Measurements from ENCODE around the gene CDS1.
A peak's percentile ranks its signal among the peaks of the same experiment; 100 is the strongest.
"Not testable (repeated sequence)": the region's sequence is repeated elsewhere in the genome, so short reads cannot be mapped to it uniquely, and the experiment has no call there.

Gene CDS1

DNA sequence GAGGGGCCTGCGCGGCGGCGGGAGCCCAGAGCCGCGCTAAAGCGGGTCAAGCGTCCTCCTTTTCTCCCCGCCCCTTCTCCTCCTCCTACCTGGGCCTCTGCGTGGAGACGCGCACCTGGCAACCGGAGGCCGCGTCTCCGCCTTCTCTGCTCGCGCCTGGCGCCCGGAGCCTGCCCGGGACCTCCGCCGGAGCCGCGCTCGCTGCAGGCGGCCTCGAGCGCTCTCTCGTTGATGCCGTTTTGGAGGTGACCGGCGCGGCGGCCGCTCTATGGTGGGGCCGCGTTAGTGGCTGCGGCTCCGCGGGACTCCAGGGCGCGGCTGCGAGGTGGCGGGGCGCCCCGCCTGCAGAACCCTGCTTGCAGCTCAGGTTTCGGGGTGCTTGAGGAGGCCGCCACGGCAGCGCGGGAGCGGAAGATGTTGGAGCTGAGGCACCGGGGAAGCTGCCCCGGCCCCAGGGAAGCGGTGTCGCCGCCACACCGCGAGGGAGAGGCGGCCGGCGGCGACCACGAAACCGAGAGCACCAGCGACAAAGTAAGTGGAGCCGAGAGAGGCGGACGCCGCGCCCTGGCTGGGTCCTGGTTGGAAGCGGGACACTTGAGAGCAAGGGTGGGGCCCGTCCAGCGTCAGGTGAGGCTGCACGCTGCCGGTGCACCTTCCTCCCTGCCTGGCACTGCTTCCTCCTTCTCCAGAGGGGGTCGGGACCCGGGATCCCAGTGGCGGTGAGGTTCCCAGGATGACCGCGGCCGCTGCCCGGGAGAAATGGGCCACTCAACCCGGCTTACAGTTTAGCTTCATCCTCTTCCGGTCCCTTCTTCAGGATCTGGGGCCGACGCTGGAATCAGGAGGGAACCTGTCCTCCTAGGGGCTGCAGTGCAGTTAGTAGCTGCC lies at the start of gene CDS1:
Gene CDS1 (plus strand): TSS at position 140 of the 888 bp plus-strand sequence. CDS start 275 bp downstream, at position 415.
- DNase-seq, result no peak

DNA sequence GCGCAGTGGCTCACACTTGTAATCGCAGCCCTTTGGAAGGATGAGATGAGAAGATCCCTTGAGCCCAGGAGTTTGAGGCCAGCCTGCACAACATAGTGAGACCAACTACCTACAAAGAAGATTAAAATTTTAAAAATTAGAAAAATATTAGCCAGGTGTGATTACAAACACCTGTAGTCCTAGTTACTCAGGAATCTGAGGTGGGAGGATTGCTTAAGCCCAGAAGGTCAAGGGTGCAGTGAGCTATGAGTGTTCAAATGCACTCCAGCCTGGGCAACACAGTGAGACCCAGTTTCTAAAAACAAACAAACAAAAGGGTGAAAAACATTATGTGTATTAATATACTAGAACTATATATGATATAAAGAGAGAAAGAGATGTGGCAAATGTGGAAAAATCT lies 47.0 kb upstream of the CDS1 start:
- no peak for DNase-seq

DNA sequence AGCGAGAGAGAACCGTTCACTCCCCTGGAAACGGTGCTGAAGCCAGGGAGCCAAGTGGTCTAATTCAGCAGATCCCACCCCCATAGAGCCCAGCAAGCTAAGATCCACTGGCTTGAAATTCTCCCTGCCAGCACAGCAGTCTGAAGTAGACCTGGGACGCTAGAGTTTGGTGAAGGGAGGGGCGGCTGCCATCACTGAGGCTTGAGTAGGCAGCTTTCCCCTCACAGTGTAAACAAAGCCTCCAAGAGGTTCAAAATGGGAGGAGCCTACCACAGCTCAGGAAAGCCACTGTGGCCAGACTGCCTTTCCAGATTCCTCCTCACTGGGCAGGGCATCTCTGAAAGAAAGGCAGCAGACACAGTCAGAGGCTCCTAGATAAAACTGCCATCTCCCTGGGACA lies 37.8 kb upstream of the CDS1 start:
- DNase-seq, result no peak

DNA sequence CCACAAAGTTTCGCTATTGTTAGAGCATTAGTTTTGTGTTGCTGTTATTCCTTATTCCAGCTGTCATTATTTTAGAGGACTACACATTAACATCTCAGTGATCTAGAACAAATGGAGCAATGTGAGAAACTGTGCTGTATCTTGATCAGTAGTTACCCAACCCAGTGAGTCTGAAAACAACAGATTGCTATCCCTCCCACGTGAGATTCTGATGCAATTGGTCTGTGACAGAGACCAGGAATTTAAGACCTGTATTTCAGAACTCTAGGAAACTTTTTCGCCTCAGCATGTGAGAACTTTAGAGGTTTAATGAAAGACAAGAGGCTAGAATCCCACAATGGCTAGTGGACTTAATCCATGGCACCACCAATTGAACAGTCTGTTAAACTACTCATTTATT lies 35.7 kb upstream of the CDS1 start:
- no peak for DNase-seq

DNA sequence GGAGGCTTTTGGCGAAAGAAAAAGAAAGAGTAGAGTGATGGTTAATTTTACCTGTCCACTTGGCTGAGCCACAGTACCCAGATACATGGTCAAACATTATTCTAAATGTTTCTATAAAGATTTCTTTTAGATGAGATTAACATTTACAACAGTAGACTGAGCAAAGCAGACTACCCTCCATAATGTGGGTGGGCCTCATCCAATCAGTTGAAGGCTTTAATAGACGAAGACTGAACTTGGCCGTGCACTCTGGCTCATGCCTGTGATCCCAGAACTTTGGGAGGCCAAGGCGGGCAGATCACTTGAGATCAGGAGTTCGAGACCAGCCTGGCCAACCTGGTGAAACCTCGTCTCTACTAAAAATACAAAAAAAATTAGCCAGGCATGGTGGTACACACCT lies 33.7 kb upstream of the CDS1 start:
- not testable (repeated sequence) for DNase-seq

DNA sequence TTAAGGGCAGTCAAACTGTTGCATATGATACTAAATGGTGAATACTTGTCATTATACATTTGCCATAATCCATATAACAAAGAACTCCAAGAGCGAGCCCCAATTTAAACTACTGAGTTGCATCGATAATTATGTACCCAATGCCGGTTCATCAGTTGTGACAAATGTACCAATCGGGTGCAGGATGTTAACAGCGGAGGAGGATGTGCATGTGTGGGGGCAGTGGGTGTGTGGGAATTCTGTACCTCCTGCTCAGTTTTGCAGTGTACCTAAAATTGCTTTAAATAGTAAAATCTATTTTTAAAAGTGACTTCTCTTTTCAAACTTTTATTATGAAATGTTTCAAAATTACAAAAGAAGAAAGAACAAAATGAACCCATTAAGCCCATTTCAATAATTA lies 20.8 kb upstream of the CDS1 start:
- DNase-seq, result no peak

DNA sequence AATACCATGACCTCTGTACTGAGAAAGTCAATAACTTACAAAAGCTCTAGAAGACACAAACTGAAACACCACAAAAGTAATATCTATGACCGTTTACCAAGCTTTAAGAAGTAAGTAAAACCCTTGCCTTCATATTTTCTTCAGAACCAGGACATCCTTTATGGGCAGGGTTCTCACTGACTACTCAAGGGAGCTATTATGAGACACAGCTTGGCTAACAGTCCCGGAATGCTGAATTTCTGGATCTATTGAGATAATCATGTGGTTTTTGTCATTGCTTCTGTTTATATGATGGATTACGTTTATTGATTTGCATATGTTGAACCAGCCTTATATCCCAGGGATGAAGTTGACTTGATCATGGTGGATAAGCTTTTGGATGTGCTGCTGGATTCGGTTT lies 19.9 kb upstream of the CDS1 start:
- no peak for DNase-seq

DNA sequence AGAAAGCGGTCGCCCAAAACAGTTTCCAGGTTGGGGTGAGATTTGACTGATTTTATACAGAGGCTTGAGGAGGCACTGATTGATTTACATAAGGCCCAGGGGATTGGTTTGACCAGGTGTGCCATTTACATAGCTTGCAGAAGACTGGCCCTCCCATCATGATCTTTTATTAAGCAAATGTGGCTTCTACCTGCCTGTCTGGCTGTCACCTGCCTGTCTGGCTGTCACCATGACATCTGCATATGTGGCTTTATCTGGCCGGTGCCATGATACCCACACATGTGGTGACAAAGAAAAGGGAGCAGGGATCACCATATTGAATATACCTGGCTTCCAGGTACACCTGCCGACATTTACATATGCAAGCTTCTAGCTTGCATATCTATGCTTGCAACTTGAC lies 17.0 kb upstream of the CDS1 start:
- no peak for DNase-seq

DNA sequence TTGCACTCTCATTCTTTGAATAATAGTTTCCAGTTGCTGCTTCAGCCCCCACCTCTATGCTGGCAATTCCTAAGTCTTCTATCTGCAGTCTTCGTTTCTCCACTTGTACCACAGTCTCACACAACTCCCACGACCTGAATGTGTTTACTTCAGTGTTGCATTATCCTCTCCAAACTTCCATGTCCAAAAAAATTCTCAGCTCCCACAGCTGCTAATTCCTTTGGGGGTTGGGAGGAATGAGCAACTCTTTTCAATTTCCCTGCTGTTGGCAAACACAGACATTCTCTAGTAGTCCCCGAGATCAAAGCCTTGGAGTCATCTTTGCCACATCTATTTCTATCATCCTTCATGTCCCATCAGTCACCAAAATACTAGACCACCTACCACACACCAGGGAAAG lies 14.4 kb upstream of the CDS1 start:
- no peak for DNase-seq

DNA sequence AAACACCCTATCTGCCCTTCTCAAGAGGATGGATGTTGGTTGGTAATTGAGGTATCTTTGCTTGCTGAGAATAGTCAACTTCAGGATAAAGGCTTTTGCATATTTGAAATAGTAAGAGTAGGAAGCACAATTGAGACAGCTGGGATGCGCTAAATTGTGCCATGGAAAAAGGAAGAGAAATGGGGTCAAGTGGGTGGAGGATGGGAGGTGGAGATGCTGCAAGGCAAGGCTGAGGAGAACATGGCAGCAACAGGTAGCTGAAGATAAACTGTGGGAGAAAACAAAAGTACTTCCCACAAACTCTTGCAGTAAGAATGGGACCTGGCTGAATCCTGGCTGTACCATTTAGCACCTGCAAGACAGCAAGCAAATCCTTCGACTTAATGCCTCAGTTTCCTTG lies 13.9 kb upstream of the CDS1 start:
- DNase-seq, result no peak

DNA sequence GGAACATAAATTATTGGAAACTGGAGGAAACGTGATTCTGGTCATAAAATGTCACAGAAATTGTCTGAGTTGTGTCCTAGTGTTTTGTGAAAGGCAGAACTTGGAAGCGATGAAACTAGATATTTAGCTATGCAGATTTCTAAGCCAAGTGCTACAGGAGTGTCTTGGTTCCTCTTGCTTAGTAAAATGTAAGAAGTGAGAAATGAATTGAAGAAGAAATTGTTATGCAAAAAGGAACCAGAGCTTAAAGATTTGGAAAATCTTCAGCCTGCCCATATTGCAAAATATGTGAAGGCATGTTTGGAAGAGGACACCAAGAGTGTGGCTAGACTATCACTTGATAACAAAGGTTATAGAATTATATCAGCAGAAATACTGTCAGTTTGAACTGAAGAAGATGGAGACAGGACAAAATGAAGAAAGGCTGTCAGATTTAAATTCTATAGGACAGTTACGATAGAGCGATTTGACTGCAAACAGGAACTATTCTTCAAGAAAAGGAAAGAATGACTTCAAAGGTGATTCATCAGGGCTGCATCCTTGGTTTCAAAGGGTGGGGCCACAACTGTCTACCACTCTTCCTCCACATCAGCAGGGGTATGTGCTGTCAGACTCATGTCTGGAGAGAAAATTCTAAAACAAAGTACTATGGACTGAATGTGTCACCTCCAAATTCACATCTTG lies 9.4 kb upstream of the CDS1 start:
- peak; percentile 32 for DNase-seq

DNA sequence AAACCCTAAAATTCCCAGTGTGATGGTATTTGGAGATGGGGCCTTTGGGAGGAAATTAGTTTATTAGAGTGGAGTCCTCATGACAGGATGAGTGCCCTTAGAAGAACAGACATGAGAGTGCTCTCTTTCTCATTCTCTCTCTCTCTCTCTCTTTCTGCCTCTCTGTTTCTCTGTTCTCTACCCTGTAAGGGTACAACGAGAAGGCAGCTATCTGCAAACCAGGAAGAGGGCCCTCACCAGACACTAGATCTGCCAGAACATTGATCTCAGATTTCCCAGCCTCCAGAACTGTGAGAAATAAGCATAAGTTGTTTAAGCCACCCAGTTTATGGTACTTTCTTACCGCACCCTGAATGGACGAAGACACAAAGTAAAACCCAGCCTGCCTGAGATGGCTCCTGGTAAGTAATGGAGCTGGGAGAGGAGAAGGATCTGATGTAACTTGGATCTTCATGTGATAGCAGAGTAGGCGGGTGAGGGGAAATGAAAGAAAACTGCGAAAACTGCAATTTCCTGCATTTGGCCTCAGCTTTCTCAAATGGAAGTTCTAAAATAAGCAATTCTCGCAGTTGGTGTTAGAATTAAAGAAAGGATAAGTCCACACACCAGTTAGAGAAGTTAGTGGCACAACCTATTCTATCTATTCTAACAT lies 8.7 kb upstream of the CDS1 start:
- no peak for DNase-seq

DNA sequence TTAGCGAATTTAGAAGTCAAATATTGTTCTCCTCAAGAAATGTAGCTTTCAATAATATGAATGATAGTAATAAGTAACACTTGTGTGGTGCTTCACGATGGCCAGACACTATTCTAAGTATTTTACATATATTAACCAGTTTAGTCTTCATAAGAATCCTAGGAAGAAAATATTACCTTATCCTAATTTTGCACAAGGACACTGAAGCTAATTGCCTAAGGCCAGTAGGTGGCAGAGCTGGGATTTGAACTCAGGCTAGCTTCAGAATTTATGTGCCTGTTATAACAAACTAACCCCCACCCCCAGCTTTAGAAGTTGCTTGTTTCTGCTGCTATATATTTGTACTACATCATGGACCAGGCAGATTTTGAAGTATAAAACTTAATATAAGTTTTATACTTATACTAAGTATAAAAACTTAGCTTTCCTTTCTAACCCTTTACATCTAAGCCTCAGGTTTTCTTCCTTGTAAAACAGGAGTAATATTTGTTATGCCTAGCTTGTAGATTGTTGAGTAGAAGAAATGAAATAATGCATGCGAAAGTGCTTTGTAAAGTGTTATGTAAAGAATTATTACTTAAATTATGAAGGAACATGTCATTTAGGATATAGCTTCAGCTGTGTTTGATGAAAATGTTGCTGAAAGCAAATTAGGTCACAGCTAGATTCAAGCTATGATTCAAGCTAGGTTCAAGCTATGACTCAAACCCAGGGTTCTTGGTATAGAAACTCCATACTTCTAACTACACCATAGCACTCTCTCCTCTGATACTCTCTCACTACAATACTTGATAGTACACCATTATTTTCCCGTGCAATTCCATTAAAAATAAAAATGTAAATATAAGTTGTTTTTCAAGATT lies 4.2 kb upstream of the CDS1 start:
- no peak for DNase-seq

DNA sequence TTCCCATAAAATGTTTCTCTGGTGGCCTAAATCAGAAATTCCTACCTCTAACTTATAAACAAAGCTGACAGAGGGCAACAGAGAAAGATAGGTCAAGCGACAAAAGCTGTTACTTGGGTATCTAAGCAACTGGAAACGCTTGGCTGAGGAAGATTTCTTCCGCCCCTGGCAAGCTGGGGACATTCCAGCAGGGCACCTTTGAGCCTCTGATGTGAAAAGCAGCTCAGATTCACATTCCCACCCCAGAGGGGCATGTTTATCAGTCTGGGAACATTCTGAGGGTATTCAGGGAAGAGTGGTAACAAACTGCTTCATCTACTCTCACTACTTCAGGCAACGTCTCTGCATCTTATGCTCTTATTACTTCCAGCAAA lies 3.5 kb upstream of the CDS1 start:
- DNase-seq, result no peak

DNA sequence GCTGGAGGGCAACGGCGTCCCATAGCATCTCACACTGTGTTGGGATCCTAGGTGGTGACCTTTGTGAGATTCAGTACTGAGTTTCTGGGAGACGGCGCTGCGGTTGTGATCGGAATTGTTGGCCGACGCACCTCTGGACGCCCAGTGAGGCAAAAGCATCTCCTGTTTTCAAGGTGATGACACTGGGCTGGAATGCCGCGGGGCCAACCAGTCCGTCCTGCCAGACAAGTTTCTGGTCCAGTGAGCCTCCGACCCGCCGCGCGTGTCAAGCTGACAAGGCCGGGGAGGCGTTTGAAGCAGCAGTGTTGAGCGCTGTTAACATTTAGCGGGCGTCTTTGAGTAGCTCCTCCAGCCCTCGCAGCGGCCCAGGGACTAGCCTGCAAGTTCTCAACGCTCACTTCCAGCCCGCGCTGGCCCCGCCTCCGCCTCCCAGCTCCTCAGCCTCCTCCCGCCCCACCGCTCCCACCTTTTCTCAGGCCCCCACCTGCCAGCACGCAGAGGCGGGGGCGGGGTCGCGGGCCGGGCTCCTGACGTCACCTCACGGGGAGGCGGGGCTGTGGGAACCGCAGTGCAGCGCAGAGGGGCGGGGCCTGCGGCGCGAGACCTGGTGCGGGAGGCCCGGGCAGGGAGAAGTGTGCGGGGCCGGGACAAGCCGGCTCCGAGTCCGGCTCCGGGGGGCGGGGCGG lies 482 bp upstream of the CDS1 start:
- peak; percentile 87 for DNase-seq

DNA sequence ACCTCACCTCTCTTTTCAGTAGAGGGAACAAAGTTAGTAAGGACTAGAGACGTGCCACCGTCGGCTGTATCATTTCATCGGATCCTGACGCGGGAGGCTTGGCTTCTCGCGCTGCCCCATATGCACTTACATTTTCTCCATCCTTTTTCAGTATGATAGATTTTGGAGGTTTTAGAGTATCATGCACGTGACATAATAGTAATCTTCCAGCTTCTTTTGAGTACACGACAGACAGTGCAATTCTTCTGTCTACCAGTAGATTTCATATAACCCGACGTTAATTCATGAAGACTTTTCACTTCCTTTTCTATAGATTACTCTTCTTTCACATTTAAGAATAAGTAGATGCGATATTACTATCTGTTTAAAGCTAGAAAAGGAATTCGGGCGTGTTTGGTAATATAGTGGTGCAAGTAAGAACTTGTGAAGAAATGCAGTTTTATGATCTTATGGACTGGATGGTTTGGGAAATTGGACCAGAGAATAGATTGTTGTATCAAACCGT lies 1.0 kb downstream of the CDS1 start:
- no peak for DNase-seq

DNA sequence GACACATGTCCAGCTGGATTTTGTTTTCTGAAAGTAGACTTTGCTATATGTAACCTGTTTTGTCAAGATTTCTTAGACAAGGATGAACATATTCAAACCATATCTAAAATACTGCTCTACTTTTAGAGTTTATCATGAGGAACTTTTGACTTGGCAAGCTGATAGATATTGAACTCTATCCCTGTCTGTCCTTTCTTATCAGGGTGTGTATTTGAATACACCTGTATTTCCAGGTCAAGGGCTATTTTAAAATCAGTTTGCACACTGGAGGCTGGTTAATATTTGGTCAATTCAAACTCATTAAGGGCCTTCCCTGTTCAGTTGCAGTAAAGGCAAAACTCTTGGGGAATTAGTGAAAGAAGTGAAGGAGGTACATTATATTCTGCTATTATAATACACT lies 2.3 kb downstream of the CDS1 start:
- no peak for DNase-seq

DNA sequence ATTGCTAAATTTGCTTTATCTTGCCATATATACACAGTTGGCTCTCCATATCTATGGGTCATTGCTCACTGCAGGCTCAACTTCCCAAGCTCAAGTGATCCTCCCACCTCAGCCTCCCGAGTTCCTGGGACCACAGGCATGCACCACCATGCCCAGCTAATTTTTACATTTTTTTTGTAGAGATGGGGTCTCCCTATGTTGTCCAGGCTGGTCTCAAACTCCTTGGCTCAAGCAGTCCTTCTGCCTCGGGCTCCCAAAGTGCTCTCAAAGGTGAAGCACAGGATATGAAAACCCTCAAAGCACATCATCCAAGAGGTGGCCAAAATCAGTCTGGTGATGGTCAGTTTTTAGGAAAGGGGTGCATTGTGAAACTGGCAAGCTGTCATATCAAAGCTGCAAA lies 11.8 kb downstream of the CDS1 start:
- no peak for DNase-seq

DNA sequence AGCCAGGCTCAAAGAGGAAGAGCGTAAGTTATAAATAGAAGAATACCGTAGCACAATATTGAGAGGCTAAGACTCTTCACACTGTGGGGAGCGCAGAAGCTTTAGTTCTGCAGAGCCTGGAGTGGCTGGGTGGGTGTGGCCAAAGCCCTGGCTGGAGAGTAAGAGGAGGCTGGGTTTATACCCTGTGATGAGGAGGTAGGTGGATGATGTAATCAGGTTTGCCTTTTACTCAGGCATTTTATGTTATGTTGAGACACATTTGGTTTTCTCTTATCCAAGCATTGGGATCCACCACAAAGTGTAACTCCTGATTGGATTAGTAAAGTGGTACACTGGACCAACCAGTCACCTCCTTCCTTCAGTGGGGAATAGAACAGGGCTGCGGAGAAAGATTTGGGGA lies 13.9 kb downstream of the CDS1 start:
- no peak for DNase-seq

DNA sequence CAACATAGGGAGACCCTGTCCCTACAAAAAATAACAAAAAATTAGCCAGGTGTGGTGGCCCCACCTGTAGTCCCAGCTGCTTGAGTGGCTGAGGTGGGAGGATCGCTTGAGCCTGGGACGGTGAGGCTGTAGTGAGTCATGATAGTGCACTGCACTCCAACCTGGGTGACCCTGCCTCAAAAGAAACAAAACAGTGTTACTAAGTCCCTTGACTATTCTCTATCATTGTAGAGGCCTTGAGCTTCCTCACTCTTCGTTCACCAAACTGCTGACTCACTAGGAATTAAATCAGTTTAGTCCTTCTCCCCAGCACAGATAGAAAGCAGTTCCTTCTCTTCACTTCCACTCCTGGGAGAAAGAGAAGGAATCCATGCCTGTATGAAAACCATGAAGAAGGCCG lies 14.5 kb downstream of the CDS1 start:
- no peak for DNase-seq

DNA sequence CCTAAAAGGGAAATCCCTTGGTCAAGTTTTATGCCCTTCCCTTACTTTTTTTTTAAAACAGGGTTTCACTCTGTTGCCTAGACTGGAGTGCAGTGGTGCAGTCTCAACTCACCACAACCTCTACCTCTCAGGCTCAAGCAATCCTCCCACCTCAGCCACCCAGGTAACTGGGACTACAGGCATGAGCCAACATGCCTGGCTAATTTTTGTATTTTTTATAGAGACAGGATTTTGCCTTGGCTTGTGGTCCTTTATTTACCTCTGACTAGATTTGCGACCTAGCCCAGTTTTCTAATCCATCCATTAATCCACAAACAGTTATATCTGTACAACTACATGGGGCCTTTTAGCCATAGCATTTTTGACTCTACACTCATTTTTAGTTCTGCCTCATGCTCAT lies 23.7 kb downstream of the CDS1 start:
- DNase-seq, result no peak

DNA sequence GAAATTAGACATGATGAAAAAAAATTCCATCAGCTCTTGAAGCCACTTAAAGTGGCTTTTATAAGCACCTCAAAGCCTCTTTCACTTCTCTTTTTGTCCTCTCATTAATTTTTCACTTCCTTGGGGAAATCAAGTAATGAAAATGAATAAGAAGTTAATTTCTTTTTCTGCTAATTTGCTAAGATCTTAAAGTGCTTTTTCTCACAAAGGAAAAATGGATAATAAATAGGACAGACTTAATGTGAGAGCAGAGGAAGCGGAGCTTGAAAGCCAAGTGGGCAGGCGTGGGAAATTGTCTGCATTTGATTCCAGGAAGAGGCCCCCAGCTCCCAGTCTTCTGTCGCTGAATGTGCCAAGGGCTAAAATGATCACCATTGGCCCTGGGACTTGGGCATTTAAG lies 28.6 kb downstream of the CDS1 start:
- DNase-seq, result no peak
